Neural progenitor cell (in vitro differentiated cells): ENCODE measurements around the gene KLF16. TPM values are rescaled to one million over a fixed set of nuclear protein-coding genes. Genes with fewer than 3 reads are reported as not detected.

Experiments used
- DNase-seq: peaks from one replicate; pipeline ENCODE4 v3.0.0-alpha.2; 2016; ENCODE audit warnings: low spot score
- H2AFZ ChIP-seq: fragments of 200-600 bp; sonication (generic); replicated peaks from 2 replicates; pipeline ENCODE4 v1.6.1; 2016; ENCODE audit warnings: antibody characterized with exemption
- H3F3A ChIP-seq: fragments of 200-600 bp; sonication (generic); 2 replicates; pipeline ENCODE4 v1.6.1; 2016; ENCODE audit warnings: antibody characterized with exemption, low read depth
- H3K27ac ChIP-seq: fragments of 200-600 bp; sonication (generic); 2 replicates; pipeline ENCODE4 v1.5.1; 2016; ENCODE audit warnings: mild to moderate bottlenecking
- H3K27me3 ChIP-seq: fragments of 200-600 bp; sonication (generic); 2 replicates; pipeline ENCODE4 v1.6.1; 2016; ENCODE audit warnings: mild to moderate bottlenecking, moderate library complexity
- H3K36me3 ChIP-seq: fragments of 200-600 bp; sonication (generic); 2 replicates; pipeline ENCODE4 v1.5.1; 2016
- H3K4me1 ChIP-seq: fragments of 200-600 bp; sonication (generic); 2 replicates; pipeline ENCODE4 v1.6.1; 2016; ENCODE audit warnings: mixed run types
- H3K4me2 ChIP-seq: fragments of 200-600 bp; sonication (generic); 2 replicates; pipeline ENCODE4 v1.6.1; 2016
- H3K4me3 ChIP-seq: fragments of 200-600 bp; sonication (generic); 2 replicates; pipeline ENCODE4 v1.5.1; 2016
- H3K79me2 ChIP-seq: fragments of 200-600 bp; sonication (generic); 2 replicates; pipeline ENCODE4 v1.6.1; 2016; ENCODE audit warnings: low read depth
- H3K9ac ChIP-seq: fragments of 200-600 bp; sonication (generic); 2 replicates; pipeline ENCODE4 v1.6.1; 2016
- H3K9me3 ChIP-seq: fragments of 200-600 bp; sonication (generic); 2 replicates; pipeline ENCODE4 v1.5.1; 2016; ENCODE audit warnings: low read depth
- H4K20me1 ChIP-seq: fragments of 200-600 bp; sonication (generic); 2 replicates; pipeline ENCODE4 v1.6.1; 2016; ENCODE audit warnings: low read depth
- H3K27ac Mint-ChIP-seq: 3 replicates; pipeline ENCODE4 v1.8.0; 2021; ENCODE audit warnings: mixed read lengths
- H3K27me3 Mint-ChIP-seq: 2 replicates; pipeline ENCODE4 v1.8.0; 2022; ENCODE audit warnings: low read depth, mild to moderate bottlenecking, inconsistent platforms, moderate library complexity, mixed read lengths; ENCODE audit not compliant: insufficient read depth
- H3K36me3 Mint-ChIP-seq: 3 replicates; pipeline ENCODE4 v1.8.0; 2021; ENCODE audit warnings: mixed read lengths
- H3K4me1 Mint-ChIP-seq: 3 replicates; pipeline ENCODE4 v1.8.0; 2021; ENCODE audit warnings: mixed read lengths
- H3K4me3 Mint-ChIP-seq: 3 replicates; pipeline ENCODE4 v1.8.0; 2021; ENCODE audit warnings: mild to moderate bottlenecking, moderate library complexity, mixed read lengths
- H3K9me3 Mint-ChIP-seq: 3 replicates; pipeline ENCODE4 v1.8.0; 2020; ENCODE audit warnings: mixed read lengths
- EZH2 ChIP-seq: fragments of 200-600 bp; sonication (generic); IDR thresholded peaks from 2 replicates; pipeline ENCODE4 v1.6.1; 2017; ENCODE audit warnings: antibody characterized with exemption, mild to moderate bottlenecking, moderate library complexity
- EZH2phosphoT487 ChIP-seq: fragments of 200-600 bp; sonication (generic); IDR thresholded peaks from 2 replicates; pipeline ENCODE4 v1.6.1; 2017; ENCODE audit warnings: antibody characterized with exemption
- total RNA-seq: library from RNA; depleted of rRNA; stranded (reverse); fragments of >200 nt; gene quantifications from 2 replicates; pipeline ENCODE4 v1.2.3, GENCODE V29; 2015; ENCODE audit warnings: low replicate concordance
- TF ChIP-seq, protein P1 (sequence below): fragments of 200-600 bp; sonication (generic); IDR thresholded peaks from 2 replicates; pipeline ENCODE4 v1.5.1; 2017; ENCODE audit warnings: antibody characterized with exemption, mild to moderate bottlenecking

KLF16 gene
- total RNA-seq, 1 donor from 2014 or later, result 1.0 TPM

GRCh38 chr19:1866693-1867348 lies 3.4 kb upstream of the KLF16 start:
- H3K9ac ChIP-seq, result no peak overlapping the region
- H3K4me3 Mint-ChIP-seq, result peak overlapping the region; percentile 71

DNA sequence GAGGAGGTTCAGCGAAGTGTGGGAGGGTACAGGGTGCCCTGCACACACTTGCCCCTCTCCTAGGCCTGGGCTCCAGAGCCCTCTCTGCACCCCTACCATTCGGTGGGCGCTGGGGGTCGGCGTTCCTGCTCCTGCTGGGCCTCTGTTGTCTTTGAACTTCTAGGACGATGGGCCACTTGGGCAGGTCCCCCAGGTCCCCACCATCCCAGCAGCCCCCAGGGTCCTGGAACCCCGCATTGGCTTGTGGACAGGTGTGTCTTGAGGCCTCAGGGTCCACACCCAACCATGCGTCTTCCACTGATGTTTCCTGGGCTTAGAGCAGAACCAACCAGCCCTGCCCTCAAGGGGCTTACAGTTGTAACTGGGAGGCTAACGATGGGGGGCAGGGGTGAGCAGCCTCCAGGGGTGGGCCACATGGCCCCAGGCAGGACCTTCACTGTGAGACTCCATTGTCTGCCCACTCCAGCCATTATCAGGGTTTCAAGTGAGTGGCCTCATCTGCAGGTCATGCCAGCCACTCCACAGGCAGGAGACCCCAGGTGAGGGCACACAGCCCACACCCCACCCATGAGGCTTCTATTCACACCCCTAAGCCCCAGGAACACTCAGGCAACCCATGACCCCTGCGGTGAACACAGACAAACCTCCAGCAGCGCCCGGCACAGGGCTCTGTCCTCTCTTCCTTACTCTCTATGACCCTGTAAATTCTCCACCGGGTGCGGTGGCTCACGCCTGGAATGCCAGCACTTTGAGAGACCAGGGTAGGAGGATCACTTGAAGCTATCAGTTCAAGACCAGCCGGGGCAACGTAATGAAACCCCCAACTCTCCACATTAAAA lies 2.0 kb upstream of the KLF16 start:
- Histone ChIP-seq H3K4me2 (peak overlapping the region; percentile 83), H3K27ac (no peak overlapping the region), H3F3A (peaks cover 44% of the 10 kb centered on the region), H2AFZ (no peak overlapping the region), H3K27me3 (peaks cover 25% of the 10 kb centered on the region), H3K79me2 (peaks cover 18% of the 10 kb centered on the region), H3K4me3 (peak overlapping the region; percentile 69), H3K9ac (peak overlapping the region; percentile 38), H4K20me1 (peaks cover 22% of the 10 kb centered on the region), H3K4me1 (peaks cover 15% of the 10 kb centered on the region), H3K9me3 (no peaks in the 10 kb centered on the region), H3K36me3 (no peaks in the 10 kb centered on the region)
- DNase-seq, result no peak
- Mint-ChIP-seq H3K36me3 (no peaks in the 10 kb centered on the region), H3K27me3 (peaks cover 12% of the 10 kb centered on the region), H3K4me1 (peaks cover 17% of the 10 kb centered on the region), H3K4me3 (peak overlapping the region; percentile 79), H3K27ac (no peak overlapping the region), H3K9me3 (no peaks in the 10 kb centered on the region)
- TF ChIP-seq, protein P1, sequence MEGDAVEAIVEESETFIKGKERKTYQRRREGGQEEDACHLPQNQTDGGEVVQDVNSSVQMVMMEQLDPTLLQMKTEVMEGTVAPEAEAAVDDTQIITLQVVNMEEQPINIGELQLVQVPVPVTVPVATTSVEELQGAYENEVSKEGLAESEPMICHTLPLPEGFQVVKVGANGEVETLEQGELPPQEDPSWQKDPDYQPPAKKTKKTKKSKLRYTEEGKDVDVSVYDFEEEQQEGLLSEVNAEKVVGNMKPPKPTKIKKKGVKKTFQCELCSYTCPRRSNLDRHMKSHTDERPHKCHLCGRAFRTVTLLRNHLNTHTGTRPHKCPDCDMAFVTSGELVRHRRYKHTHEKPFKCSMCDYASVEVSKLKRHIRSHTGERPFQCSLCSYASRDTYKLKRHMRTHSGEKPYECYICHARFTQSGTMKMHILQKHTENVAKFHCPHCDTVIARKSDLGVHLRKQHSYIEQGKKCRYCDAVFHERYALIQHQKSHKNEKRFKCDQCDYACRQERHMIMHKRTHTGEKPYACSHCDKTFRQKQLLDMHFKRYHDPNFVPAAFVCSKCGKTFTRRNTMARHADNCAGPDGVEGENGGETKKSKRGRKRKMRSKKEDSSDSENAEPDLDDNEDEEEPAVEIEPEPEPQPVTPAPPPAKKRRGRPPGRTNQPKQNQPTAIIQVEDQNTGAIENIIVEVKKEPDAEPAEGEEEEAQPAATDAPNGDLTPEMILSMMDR, result no peak
- TF ChIP-seq EZH2phosphoT487, result no peak
- TF ChIP-seq EZH2, result no peak

More at GRCh38 chr19:1866693-1867348, 3.4 kb upstream of the KLF16 start:
- Histone ChIP-seq H4K20me1 (peaks cover 8% of the 10 kb centered on the region), H3K79me2 (peaks cover 14% of the 10 kb centered on the region), H3K36me3 (no peaks in the 10 kb centered on the region), H3K4me1 (peaks cover under 1% of the 10 kb centered on the region), H3K4me3 (no peak overlapping the region), H3K27ac (no peak overlapping the region), H3K27me3 (peaks cover 11% of the 10 kb centered on the region), H2AFZ (no peak overlapping the region), H3K4me2 (no peak overlapping the region), H3F3A (peaks cover 30% of the 10 kb centered on the region), H3K9me3 (no peaks in the 10 kb centered on the region)
- Mint-ChIP-seq H3K27ac (peak overlapping the region; percentile 60), H3K27me3 (peaks cover 4% of the 10 kb centered on the region), H3K4me1 (peaks cover 6% of the 10 kb centered on the region), H3K9me3 (no peaks in the 10 kb centered on the region), H3K36me3 (no peaks in the 10 kb centered on the region)
- no peak for DNase-seq
- no peak for TF ChIP-seq EZH2
- TF ChIP-seq, protein P1, result no peak
- no peak for TF ChIP-seq EZH2phosphoT487

DNA sequence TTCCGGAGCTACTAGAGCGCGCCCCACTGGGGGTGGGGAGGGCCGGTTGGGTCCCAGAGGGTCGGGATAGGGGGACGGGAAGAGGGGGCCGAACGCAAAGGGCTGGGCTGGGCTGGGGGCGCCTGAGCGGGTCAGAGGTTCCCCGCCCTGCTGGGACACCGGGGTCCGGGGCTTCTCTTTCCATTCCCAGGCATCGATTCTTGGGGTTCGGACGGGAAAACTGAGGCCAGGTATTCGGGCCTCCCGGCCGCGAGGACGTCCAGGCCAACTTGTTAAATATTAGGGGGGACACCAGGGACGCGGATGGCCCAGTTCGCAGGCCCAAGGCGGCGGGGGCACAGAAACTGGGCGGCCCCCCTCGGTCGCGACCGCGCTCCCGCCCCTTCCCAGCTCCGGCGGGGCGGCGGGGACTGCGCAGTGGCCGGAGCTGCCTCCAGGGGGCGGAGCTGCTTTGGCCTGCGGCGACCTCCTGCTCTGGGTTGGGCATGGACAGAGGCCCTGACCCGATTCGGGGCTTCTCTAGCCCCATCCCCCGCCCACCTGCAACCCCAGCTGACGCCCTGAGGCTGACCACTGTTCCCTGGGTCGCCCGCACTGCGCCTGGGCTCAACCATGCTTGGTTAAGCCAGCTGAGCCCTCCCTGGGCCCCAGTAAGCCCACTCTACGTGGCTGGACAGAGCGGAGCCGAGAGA lies 1.2 kb upstream of the KLF16 start:
- Histone ChIP-seq H3K9ac (peak overlapping the region; percentile 38), H3K36me3 (no peaks in the 10 kb centered on the region), H3F3A (peaks cover 46% of the 10 kb centered on the region), H3K4me3 (peak overlapping the region; percentile 69), H4K20me1 (peaks cover 30% of the 10 kb centered on the region), H3K27me3 (peaks cover 33% of the 10 kb centered on the region), H3K27ac (peak overlapping the region; percentile 8), H3K4me1 (peaks cover 23% of the 10 kb centered on the region), H2AFZ (peak overlapping the region; percentile 69), H3K9me3 (no peaks in the 10 kb centered on the region), H3K79me2 (peaks cover 26% of the 10 kb centered on the region), H3K4me2 (peak overlapping the region; percentile 83)
- Mint-ChIP-seq H3K9me3 (no peaks in the 10 kb centered on the region), H3K4me1 (peaks cover 17% of the 10 kb centered on the region), H3K27ac (no peak overlapping the region), H3K4me3 (peak overlapping the region; percentile 82), H3K36me3 (no peaks in the 10 kb centered on the region), H3K27me3 (peaks cover 12% of the 10 kb centered on the region)
- TF ChIP-seq EZH2phosphoT487, result no peak
- TF ChIP-seq, protein P1, result peak; percentile 74
- no peak for TF ChIP-seq EZH2
- DNase-seq, result peak; percentile 91
